Gastroesophageal sphincter (tissue), 3 donors: ENCODE measurements around the gene LTBR.

Experiments
- CTCF ChIP-seq, 4 experiments: fragments of 200-600 bp in 2 of 4; fragments of 450-650 bp in 2 of 4; sonication (generic) in 1 of 4; IDR thresholded peaks; one replicate each; pipeline ENCODE4 v1.5.1; 2017 to 2019; ENCODE audit warnings: antibody characterized with exemption in 4 of 4, mild to moderate bottlenecking in 2 of 4, moderate library complexity in 2 of 4
- EP300 ChIP-seq: sonication (generic); formaldehyde crosslinking; IDR thresholded peaks from one replicate; pipeline ENCODE4 v1.6.1; 2017; ENCODE audit warnings: antibody characterized with exemption, mild to moderate bottlenecking

- TF ChIP-seq CTCF (IDR thresholded peaks at IDR 0.05) (no peak), EP300 (no peak)
Measured at GRCh38 chr12:6334359-6334758, 49.6 kb upstream of the LTBR start.
